ENCODE results near the gene CELF6.
"Not testable (repeated sequence)": the region's sequence is repeated elsewhere in the genome, so short reads cannot be mapped to it uniquely, and the experiment has no call there.

Gene CELF6

DNA sequence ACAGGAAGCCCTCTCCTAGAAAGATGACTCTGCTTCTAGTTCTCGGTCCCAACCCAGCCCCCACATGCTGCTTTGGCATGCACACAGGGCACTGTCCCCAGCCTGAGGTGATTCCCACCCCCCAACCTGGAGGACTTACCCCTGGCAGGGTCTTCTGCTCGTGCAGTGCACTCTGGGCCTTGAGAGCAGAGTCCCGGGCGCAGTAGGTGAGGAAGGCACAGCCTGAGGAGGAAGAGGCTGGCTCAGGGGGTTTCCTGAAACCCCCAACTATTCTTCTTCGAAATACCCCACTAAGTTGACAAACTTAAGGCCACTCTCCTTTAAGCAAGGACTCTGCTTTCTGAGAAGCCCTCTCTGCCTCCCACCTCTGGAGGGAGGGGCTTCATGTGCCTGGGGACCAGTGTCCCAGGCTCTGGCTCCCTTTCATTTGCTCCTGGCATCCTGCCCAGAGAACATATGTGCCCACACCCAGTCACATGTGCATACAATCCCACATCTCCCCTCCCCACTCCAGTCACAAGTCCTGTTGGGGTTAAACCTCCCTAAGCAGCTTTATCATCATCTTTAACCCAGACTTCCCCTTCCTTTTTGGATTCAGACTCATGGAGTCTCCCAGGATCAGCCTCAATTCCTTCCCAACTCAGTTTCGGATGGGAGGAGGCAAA, 4.1 kb downstream of the CELF6 start:
- DNase-seq = no peak

DNA sequence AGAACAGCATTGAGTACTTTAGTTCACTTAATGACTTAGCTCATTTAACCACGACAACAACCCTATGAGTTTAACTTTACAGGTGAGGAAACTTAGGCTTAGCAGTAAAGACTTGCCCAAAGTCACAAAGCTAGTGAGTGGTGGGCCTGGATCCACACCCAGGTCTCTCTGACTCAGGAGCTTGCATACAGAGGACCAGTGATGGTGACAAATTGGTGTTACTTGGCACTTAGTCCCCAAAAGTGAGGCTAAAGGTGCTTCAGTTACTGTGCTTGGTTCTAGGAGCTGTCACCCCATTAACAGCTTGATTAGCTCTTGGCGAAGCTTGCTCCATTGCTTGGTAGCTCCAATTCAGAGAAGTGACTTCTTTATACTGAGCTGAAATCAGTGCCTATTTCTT, 6.1 kb downstream of the CELF6 start:
- no peak for DNase-seq

DNA sequence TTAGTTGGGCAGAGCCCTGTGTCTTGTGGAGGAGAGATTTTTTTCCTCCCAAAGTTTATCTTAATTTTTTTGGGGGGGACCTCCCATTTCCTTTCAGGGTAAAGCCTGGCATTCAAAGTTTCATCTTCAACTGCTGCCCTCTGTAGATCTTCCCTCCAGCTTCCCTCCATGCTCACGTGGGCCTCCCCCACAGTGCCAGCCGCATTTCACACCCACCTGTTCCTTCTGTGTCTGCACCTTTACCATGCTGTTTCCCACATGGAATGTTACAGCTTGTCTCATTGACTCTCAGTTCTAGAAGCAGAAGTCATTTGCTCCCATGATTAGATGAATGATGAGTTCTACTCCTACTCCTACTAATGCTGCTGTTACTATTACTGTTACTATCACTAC, 6.5 kb downstream of the CELF6 start:
- DNase-seq = no peak

DNA sequence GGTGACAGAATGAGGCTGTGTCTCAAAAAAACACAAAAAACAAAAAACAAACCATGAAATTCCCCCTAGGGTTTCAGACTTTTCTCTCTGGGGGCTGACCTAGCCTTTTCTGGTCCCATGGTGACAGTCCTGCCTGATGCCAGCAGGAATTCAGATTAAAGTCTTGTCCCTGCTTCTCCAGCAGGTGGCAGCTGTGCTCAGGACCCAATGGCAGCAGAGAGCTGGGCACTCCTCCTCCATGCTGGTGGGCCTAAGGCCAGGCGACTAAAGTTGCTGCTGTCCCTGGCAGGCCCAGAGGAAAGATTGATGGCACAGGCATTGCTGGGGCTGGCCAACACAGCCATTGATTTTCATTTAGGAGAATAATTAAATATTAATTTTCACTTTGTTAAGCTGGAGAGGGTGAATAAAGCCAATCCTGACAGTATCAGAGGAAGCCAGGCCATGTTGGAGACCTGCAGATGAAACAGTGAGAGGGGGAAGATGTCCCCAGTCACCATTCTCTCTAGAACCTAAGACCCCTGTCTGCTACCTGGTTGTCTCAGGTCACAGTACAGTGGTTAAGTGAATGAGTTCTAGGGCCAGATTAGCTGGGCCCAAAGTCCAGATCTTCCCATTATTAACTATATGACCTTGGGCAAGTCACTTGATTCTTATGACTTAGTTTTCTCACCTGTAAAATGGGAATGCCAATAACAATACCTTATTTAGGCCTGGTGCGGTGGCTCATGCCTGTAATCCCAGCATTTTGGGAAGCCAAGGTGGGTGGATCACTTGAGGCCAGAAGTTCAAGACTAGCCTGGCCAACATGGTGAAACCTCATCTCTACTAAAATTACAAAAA, 7.1 kb downstream of the CELF6 start:
- DNase-seq = peak; percentile 19

DNA sequence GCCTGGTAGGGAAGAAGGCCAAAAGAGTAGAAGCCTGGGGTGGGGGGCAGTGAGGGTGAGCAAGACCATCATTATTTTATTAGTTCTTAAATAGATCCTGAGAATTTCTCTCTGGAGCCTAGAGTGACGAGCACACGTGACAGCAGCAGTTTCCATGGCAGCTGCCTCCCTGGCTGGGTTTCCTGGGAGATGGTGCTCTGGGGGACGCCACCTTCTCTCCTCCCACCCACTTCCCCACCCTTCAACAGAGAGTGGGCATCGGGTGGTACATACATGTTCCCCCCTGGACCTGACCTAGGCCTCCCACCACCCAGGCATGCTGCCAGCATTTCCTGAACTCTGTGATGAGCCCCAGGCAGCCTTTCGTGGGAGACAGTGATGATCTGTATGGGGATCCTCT, 12.9 kb downstream of the CELF6 start:
- no peak for DNase-seq

DNA sequence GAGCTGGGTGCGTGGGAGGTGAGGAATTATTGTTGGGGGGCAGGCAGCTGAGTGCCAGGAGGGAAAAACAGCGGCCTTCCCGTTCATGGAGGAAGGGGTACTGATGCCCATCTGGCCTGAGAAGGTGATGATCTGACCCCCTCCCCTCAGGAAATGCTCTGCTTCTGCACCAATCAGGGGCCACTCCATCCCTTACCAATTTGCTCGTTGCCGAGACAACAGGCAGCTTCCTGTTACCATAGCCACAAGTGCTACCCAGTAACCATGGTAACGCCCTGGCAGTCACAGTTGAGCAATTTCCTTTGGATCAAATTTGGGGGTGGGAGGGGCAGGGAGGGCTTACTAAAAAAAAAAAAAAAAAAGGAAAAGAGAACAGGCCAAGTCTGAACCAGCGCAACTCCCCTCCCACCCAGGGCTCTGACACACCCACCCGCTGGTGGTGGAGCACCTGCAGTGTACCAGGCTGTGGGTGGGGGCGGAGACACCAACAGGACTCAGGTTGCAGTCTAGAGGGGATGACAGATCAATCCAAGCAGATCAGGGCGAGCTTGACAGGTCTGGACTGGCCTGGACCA, 13.7 kb downstream of the CELF6 start:
- DNase-seq = no peak

DNA sequence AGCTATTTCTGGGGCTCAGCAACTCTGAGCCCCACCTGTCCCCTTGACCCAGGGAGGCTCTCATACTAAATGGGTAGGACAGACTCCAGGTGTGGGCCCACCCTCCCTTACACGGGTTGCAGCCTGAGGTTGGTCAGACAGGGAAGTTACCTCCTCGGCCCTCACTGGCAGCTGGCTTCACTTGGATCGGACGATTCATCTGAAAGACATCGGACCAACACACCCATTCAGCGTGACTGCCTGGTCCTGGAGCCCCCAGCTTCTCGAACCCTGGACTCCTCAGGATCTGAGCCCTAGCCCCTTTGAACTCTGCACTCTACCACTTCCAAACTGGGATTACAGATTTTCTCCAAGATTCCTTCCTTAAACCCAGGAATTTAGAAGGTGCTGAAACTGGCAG, 15.4 kb downstream of the CELF6 start:
- no peak for DNase-seq

DNA sequence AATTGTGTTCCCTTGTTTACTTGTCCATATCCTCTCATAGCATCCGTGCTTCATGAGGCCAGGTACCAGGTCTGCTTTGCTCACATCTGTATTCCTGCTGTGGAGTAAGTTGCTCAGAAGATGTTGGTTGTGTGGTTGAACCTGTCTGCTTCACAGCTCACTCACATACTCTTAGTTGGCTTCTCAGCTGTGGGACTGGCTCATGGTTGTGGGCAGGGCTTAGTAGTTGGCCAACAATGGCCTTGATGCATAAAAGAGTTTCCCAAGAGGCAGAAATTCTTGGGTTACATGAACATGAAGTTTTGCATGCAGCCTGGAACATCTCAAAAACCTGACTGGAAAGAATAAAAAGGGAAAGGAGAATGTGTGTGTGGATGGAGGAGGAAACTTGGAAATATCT, 17.0 kb downstream of the CELF6 start:
- no peak for DNase-seq

DNA sequence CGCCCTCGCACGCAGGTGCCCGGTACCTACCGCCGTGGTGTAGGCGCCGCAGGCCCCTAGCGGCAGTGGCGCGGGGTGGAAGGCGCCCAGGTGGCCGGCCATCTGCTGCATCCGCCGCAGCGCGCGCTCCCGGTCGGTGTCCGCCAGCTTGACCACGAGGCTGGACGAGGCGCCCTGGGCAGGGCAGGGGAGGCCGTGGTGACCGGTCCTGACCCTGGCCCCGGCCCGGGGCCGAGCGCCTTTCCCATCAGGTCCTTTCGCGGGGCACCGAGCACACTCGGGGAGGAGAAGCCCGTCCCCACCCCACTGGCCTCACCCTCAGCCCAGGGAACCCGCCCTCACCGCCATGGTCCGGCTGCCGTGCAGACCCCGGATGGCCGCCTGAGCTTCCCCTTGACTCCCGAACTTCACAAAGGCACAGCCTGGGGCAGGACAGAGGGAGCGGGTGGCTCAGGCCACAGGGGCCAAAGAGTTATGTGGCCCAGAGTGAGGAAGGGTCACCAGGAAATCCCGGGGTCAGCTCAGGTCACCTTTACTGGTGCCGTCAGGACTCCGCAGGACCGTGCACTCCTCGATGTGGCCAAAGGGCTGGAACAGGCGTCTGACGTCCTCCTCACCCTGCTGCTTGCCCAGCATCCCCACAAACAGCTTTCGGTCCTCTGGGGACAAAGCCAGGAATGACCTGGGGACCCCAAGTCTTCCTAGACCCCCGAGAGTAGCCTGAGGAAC, 30.2 kb downstream of the CELF6 start:
- no peak for DNase-seq

DNA sequence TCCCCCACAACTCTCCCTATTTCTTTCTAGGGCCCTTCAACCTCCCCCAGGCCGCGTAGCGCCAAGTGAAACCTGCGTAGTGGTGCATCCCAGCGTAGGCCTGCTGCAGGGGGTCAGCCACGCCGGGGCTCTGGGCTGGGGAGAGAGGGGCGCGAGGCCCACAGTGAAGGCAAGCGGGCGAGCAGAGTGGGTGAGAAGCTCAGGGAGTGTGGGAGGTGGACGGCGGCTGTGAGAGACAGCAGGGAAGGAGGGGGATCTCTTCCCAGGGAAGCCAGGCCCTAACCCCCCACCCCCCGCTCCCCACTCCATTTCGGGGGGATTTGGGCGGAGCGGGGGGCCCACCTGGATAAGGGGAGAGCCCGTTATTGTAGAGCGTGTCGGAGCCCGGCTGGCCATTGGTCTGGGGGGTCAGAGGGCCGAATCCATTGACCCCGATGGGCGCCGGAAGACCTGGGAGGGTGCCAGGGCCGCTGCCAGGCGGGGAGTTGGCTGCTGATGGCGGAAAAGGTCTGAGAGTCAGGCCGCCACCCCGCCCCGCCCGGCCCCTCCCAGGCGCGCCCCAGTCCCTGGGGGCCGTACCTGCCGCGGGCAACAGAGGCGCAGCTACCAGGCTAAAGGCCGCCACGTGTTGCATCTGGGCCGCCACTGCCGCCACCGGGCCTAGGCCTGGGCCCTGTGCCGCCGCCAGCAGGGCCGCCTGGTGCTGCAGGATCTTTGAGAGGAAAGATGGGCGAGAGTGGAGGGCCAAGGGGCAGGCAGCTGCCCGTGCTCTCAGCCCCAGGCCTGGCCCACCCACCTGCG, 31.0 kb downstream of the CELF6 start:
- no peak for DNase-seq

DNA sequence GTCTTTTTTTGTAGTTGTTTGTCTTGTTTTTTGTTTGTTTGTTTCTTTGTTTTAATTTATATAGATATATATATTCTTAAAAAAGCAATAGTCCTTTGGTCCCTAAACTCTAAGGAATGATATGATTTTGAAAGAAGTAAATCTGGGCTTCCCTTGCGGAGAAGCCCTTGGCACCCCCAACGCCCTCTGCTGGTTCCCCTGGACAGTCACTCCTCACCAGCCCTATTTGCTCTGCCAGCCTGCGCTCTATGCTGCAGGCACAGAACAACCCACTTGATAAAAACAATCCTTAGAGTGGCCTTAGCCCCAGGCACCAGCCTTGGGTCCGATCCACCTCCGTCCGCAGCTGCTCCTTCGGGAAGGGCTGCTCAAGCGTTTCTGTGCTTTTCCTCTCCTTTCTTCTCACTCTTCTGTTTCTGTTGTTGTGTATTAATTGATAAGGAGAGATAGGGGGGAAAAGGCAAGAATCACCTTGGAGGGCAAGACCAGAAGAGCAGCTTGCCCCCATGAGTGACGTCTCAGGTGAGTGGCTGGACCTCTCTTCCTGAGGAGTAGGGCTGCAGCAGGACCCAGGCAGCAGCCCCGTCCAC, 33.9 kb downstream of the CELF6 start:
- DNase-seq = no peak

DNA sequence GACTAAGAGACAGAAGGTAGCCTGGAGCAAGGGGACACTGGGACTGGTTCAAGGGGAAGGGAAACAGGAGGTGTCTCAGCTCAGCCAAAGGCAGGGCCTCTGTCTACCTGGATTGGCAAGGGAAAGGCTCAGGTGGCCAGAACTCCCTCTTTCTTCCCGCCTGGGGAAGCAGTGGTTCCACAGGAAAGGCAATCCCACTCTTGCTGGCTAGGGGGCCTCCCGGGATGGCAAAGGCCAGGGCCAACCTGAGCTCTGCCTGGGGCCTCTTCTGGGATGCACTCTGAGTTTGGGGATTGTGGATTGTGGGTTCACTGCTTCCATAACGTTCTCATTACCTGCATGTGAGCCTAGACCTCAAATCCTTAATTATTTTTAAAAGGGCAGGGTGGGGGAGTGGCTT, 34.6 kb downstream of the CELF6 start:
- DNase-seq = no peak

DNA sequence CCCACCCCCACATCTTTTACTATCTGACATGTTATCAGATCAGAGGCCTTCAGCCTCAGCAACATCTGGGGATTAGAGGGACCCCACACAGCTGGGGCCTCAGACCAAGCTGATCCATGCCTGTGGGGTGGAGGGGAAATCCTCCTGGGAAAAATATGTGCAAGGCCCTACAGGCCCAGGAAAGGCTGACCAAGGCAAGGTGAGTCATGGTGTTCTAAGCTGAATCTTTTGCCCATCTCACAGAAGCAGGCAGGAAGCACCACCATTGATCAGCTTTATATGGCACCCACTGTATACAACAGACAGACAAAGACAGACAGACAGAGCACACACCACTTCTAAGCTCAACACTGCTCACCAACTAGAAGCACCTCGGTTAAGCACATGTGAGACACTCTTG, 35.2 kb downstream of the CELF6 start:
- DNase-seq = no peak

DNA sequence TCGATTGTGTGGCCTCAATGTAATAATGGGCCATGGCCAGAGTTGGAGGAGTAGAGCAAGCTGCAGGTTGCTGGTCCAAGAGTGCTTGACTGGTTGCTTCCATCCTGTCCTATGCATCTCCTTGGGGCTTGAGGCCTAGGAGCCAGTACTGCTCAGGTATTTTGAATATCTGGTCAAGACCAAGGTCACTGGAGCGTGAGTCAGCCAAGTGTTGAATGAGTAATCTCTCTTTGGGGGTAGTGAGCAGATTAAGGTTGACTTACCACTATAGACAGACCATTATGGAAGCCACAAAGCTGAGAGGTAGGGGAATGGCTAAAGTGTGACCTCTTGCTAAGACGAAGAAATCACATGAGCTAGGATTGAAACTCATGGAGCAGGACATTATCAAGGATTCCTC, 38.2 kb downstream of the CELF6 start:
- DNase-seq = no peak

DNA sequence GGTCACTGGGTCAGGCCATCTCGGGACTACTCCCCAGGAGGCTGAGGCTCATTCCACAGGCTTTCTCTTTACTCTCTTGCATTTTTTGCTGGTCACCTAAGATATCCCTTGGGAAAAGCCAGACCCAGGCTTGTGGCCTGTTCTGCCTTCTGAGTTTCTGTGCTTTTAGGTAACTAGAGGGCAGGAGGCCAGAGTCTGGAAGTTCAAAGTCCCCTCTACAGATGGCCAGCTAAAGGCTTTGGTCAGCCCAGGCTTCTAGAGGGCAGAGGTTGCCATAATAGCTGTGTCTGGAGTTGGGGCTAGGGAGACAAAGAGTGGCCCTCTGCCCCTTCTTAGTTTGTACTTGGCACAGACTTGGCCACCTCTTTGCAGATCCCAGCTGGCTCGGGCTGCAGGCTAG, 39.2 kb downstream of the CELF6 start:
- no peak for DNase-seq

DNA sequence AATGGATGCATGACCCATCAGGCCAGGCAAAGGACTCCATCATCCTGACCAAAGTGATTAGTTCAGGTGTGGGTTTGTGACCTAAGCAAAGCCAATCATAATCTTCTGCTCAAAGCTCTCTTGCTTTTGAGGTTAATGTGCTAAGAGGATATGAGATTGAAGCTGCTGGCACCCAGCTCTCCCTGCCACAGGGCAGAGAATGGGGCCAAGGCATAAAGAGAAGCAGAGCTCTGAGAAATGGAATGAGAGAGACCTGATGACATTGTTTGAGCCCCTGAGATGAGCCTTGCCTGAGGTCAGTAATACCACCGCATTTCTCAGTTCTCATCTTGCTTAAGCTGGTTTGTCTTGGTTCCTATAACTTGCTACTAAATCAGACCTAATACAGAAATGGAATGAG, 41.2 kb downstream of the CELF6 start:
- no peak for DNase-seq

DNA sequence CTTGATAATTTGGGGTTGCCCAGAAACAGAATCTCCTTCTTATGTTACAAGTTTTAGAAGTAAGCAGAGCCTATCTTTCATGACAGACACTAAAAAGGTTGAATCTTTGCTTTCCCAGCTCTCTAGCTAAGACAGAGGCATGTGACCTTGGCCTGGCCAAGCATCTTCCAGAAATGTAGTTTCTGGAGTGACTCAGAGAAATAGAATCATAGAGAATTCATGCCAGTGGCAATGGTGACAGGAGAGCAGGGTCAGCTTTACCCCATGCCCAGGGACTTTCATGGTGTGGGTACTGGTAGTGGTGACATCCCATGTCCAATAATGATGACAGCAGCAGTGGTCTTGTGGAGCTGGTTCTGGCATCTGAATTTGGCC, 43.6 kb downstream of the CELF6 start:
- DNase-seq = no peak

DNA sequence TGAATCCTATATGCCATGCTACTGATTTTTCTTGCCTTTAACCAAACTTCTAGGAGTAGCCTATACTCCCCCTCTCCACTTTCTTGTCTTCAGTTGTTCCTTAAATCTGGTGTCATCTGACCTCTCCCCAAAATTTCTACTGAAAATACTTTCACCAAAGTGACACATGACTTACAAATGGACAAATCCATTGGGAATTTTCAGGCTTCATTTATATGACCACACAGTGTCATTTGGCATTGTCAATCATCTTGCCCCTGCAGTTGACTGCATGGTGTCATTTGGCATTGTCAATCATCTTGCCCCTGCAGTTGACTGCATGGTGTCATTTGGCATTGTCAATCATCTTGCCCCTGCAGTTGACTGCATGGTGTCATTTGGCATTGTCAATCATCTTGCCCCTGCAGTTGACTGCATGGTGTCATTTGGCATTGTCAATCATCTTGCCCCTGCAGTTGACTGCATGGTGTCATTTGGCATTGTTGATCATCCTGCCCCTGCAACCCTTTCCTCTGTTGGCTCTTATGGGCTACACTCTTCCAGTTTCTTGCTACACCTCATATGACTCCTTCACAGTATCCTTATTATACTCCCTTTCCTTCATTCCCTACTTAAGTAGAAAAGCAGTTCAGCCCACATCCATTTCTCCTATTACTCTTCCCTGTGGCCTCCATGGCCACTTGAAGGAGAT, 44.2 kb downstream of the CELF6 start:
- not testable (repeated sequence) for DNase-seq

DNA sequence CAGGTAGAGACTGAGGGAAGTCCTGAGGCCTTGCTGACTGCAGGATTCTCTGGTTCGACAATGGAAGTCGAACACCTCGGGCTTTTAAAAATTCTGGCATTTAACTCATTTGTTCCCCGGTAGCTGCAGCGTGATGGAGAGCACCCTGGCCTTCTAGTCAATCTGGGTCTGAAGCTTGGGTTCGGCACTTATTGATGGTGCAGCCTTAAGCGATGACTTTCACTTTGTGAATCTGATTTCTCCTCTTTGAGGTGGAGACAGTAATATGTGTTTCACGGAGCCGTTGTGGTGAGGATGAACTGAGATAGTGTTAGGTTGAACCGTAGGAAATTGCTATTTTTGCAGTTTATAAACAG, 47.0 kb downstream of the CELF6 start:
- no peak for DNase-seq

DNA sequence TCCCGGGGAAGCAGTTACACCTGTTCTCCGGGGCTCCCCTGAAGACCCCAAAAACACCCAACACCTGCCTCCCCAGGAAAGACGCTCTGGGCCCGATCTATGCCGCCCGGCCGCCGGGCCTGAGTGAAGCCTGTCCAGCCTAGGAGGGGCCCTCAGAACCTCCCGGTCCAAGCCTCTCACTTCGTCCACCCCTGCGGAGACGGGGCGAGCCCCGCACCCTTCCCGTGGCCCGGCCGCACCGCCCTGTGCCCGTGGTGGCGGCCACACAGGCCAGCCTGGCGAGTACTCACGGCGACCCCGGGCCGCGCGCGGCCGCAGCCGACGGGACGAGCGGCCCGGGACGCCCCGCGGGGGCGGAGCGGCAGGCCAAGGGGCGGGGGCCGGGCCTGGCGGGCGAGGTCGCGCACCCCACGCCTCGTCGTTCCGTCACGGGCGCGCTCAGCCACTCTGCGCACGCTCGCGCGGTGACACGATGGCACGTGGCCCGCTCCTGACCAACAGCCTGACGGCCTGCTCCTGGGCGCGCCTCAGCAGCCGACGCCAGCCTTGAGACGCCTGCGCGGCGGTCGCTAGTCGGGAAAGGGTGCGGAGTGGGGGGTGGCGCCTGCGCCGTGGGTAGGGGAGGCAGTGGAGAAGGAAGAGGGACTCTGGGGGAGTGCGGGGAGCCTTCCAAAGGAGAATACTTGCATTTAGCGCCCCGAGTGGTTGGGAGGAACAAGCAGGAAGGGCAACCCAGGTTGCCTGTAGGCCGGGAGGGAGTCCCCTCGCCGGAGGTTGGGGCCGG, 47.6 kb downstream of the CELF6 start, which contains the start of gene PARP6:
PARP6 (minus strand) TSS at position 342 of the 784 bp plus-strand sequence. CDS start 5,077 bp downstream, outside the sequence.
- DNase-seq = peak; percentile 88

DNA sequence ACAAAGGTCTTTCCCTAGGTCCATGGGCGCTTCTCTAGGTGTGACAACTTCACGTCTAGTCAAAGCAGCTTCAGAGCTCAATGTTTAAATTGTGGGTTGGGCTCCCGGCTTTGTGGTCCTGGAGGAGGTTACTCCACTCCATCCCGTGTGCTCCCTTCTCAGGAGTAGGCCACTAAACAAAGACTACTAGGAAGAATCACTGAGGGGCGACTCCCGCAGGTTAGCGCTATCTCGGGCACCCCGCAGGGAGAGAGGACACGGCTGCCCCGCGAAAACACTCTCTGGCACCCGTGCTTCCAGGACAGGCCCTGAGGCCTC, 48.1 kb downstream of the CELF6 start:
- DNase-seq = no peak
